Raji (cell line): Measurements from ENCODE around the gene SLC6A3.

Experiments
- POLR2A ChIP-seq: IDR thresholded peaks from 2 replicates; pipeline ENCODE4 v1.6.1; 2011; ENCODE audit warnings: low read depth, low read length, control low read depth; ENCODE audit not compliant: insufficient read depth

SLC6A3 gene

DNA sequence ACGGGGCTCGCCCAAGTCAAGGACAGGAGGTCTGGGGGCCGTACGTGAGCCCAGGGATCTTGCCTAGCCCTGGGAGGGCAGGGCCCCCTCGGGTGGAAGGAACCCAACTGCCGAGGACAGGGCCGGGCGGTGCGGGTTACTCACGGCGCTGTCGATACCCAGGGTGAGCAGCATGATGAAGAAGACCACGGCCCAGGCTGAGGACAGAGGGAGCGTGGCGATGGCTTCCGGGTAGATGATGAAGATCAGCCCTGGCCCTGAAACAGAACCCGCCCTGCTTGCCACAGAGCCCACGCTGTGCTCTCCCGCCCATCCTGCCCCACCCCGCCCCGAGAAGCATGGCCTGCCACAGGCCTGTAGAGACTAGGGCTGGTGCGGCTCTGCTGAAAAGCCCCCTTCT, 34.1 kb downstream of the SLC6A3 start:
- TF ChIP-seq POLR2A: no peak

DNA sequence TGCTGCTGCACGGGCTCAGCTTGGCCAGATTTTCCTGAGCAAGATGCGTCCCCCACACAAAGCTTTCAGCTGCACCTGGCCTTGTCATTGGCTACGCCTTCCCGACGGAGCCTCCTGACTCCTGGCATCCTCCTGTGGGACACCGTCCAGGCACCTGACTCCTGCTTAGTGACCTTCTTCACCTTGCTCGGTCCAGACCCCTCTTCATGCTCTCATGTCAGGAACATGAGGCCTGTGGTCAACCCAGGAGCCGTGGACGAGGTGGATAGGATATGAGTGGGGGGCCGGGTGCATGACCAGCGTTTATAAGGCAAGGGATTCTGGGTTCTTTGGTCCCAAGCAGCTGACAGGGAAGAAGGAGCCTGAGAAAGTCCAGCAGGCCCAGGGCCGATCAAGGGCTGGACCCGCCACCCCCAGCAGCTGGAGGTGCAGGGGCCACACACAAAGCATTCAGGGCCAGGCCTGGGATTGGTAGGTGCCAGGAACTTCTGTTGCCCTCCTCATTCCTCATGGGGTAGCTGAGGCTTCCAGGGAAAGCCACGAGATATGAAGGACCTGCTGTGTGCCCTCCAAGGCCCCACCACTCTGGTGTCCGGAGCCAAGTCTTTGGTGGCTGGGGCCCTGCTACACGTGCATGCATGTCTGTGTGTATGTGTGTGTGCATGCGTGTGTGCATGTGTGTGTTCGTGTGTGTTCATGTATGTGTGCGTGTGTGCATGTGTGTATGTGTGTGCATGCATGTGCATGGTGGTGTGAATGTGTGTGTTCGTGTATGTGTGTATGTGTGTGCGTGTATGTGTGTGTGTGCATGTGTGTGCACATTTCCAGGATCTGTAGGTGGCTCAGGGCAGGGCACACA, 34.9 kb downstream of the SLC6A3 start:
- no peak for TF ChIP-seq POLR2A

GRCh38 chr5:1409381-1410110, 35.7 kb downstream of the SLC6A3 start:
- TF ChIP-seq POLR2A: no peak

DNA sequence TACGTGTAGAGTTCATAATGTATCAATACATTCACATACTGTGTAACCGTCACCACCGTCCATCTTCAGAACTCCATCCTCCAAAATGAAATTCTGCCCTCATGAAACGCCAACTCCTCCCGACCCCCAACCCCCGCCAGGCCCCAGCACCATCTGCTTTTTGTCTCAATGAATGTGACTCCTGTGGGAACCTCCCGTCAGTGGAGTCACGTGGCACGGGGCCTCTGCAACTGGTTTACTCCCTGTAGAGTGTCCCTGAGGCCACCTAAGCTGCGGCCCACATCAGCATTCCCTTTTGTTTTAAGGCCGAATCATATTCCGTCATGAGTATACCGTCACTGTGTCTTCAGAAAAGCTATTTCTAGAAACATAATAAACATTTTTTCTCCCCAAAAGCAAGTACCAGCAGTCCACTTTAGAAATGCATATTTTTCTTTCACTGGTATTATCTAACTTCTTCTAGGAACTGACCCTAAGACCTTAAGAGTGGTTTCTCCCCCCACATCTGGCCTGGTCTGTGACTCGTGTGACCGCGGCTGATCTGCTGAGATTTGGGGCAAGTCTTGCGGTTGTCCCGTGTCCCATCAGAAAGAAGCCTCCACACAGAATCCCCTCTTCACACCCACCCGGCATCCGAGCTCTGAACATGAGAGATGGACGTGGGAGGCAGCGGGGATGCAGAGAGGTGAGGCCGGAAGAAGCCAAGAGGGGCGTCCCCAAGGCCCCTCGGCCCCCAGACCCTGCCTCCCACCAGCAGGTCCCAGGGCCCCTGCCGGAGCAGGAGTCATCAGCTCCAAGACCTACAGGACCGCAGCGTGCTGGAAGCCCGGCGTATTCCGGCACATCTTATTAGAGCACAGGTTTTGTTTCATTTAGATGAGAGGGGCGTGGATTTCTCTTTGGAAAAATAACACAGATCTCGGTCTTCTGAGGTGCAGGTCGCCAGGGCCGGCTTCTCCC, 38.3 kb downstream of the SLC6A3 start:
- no peak for TF ChIP-seq POLR2A

GRCh38 chr5:1405539-1406530, 39.4 kb downstream of the SLC6A3 start:
- TF ChIP-seq POLR2A: no peak

- TF ChIP-seq POLR2A: no peak
These were observed 40.1 kb downstream of the SLC6A3 start for GRCh38 chr5:1405121-1405520.

- no peak for TF ChIP-seq POLR2A
These were observed 41.2 kb downstream of the SLC6A3 start for GRCh38 chr5:1404062-1404461.

DNA sequence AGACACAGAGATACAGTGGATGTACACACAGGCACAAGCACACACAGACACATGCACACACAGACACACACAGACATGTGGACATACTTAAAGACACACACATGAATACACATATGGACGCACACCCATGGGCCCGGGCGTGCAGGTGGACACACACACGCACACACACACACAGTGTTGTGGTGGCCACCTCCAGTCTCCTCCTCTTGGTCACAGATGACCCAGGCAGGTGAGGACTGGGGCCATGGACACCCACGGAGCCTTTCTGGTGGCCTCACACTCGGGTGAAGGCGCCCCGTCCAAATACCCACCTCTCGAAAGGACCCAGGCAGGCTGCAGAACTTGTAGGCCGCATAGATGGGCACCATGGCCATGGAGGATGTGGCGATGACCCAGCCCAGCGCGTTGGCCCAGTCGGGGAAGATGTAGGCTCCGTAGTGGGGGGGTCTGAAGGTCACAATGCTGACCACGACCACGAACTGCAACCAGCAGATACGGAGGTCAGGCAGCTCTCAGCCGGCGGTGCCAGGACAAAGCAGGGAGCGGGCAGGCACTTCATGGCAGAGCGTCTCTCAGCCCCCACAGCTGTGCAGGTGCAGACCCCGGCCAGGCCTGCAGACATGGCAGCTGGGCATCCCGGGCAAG, 42.5 kb downstream of the SLC6A3 start:
- no peak for TF ChIP-seq POLR2A

- no peak for TF ChIP-seq POLR2A
These were observed 43.6 kb downstream of the SLC6A3 start for GRCh38 chr5:1401536-1402138.

GRCh38 chr5:1400936-1401335, 44.3 kb downstream of the SLC6A3 start:
- no peak for TF ChIP-seq POLR2A

- TF ChIP-seq POLR2A: no peak
These were observed 44.9 kb downstream of the SLC6A3 start for GRCh38 chr5:1400211-1400855.

- no peak for TF ChIP-seq POLR2A
These were observed 45.5 kb downstream of the SLC6A3 start for GRCh38 chr5:1399737-1400136.

DNA sequence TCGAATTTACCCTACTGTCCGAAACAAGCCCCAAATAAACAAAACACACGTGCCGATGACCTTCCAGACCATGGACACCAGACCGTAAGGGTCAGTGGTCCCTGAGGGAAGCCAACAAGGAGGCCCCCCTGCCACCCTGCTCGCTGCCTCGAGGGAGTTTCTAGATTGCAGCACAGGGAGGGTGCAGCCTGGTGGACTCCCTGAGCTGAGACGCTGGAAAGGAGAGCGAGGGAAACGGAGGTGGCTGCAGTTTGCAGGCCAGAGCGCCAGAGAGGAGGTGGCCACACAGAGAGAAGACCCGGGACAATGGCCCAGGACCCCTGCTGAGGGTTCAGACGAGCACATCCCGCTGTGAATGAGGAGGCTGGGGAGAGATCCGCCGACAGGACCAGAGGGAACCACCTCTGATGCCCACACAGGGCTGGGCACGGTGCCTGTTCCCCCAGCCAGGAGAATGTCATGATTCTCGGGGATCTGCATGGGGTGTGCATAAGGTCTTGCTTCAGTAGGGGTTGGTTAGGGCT, 48.9 kb downstream of the SLC6A3 start:
- no peak for TF ChIP-seq POLR2A
